HEK293T (cell line): ENCODE results near the gene GAD2.
A peak's percentile ranks its signal among the peaks of the same experiment; 100 is the strongest.

Experiments
- CTCF ChIA-PET: fragments of 350-600 bp; formaldehyde crosslinking; extraction: SDS; loops from one replicate; lab custom pipeline; 2021; ENCODE audit warnings: antibody characterized with exemption, inconsistent platforms; lab: Yijun Ruan, JAX
- POLR2A ChIA-PET: fragments of 350-600 bp; formaldehyde crosslinking; extraction: SDS; loops from one replicate; lab custom pipeline; 2020; ENCODE audit warnings: antibody characterized with exemption, inconsistent platforms; lab: Yijun Ruan, JAX
- DNase-seq: peaks from one replicate; pipeline ENCODE4 v3.0.0; 2012; ENCODE audit warnings: mixed read lengths; ENCODE audit errors: extremely low spot score
- ARNT ChIP-seq: fragments of 450-650 bp; IDR thresholded peaks from 2 replicates; pipeline ENCODE4 v1.6.1; 2017; ENCODE audit warnings: mild to moderate bottlenecking
- BHLHE40 ChIP-seq: fragments of 450-650 bp; IDR thresholded peaks from 2 replicates; pipeline ENCODE4 v1.6.1; 2016; ENCODE audit warnings: mild to moderate bottlenecking, moderate library complexity, borderline replicate concordance
- CTBP1 ChIP-seq: fragments of 450-650 bp; IDR thresholded peaks from 2 replicates; pipeline ENCODE4 v1.6.1; 2016; ENCODE audit warnings: borderline replicate concordance
- ELF4 ChIP-seq: fragments of 450-650 bp; IDR thresholded peaks from 2 replicates; pipeline ENCODE4 v1.6.1; 2017; ENCODE audit warnings: antibody characterized with exemption
- FOXA1 ChIP-seq: fragments of 450-650 bp; IDR thresholded peaks from 2 replicates; pipeline ENCODE4 v1.6.1; 2016; ENCODE audit warnings: mild to moderate bottlenecking
- FOXK2 ChIP-seq: fragments of 450-650 bp; IDR thresholded peaks from 2 replicates; pipeline ENCODE4 v1.6.1; 2016; ENCODE audit warnings: mild to moderate bottlenecking
- FOXM1 ChIP-seq: fragments of 450-650 bp; IDR thresholded peaks from 2 replicates; pipeline ENCODE4 v1.6.1; 2017; ENCODE audit warnings: mild to moderate bottlenecking, borderline replicate concordance
- HDGF ChIP-seq: fragments of 450-650 bp; IDR thresholded peaks from 2 replicates; pipeline ENCODE4 v1.6.1; 2017; ENCODE audit warnings: antibody characterized with exemption, borderline replicate concordance
- L3MBTL2 ChIP-seq: fragments of 450-650 bp; conservative IDR thresholded peaks from 2 replicates; pipeline ENCODE4 v1.6.1; 2016; ENCODE audit warnings: mild to moderate bottlenecking
- LEF1 ChIP-seq: fragments of 450-650 bp; IDR thresholded peaks from 2 replicates; pipeline ENCODE4 v1.6.1; 2017; ENCODE audit warnings: mild to moderate bottlenecking, borderline replicate concordance
- NFRKB ChIP-seq: fragments of 450-650 bp; IDR thresholded peaks from 2 replicates; pipeline ENCODE4 v1.6.1; 2016; ENCODE audit warnings: mild to moderate bottlenecking, moderate library complexity
- SP1 ChIP-seq: fragments of 450-650 bp; IDR thresholded peaks from 2 replicates; pipeline ENCODE4 v1.6.1; 2017
- SUZ12 ChIP-seq: fragments of 450-650 bp; IDR thresholded peaks from 2 replicates; pipeline ENCODE4 v1.6.1; 2016; ENCODE audit warnings: mild to moderate bottlenecking
- TARDBP ChIP-seq: fragments of 450-650 bp; IDR thresholded peaks from 2 replicates; pipeline ENCODE4 v1.6.1; 2016
- ZNF384 ChIP-seq: fragments of 450-650 bp; IDR thresholded peaks from 2 replicates; pipeline ENCODE4 v1.6.1; 2016
- TF ChIP-seq, protein P1 (sequence below): fragments of 450-650 bp; IDR thresholded peaks from 2 replicates; pipeline ENCODE4 v1.6.1; 2016

GAD2 gene

DNA sequence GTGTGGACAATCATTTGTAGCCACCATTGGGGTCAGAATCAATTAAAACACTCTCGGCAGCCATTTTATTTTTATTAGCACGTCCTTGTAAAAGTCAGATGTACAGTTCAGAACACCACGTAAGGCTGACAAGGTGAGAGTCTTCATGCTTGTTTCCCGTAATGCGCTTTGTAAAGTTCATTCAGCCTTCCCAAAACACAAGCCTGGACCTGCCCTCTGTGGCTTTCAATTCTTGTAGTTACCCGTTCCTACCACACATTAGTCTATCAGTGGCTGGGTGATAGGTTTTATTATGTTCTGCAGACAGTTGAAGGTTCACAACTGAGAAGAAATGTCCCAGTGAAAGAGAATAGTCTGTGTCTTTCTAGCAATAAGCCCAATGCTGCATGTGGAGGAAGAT, 35.4 kb downstream of the GAD2 start:
- no peak for TF ChIP-seq SUZ12
- TF ChIP-seq L3MBTL2 = no peak
- no peak for TF ChIP-seq BHLHE40
- no peak for TF ChIP-seq FOXM1
- TF ChIP-seq CTBP1 = no peak
- TF ChIP-seq, protein P1, sequence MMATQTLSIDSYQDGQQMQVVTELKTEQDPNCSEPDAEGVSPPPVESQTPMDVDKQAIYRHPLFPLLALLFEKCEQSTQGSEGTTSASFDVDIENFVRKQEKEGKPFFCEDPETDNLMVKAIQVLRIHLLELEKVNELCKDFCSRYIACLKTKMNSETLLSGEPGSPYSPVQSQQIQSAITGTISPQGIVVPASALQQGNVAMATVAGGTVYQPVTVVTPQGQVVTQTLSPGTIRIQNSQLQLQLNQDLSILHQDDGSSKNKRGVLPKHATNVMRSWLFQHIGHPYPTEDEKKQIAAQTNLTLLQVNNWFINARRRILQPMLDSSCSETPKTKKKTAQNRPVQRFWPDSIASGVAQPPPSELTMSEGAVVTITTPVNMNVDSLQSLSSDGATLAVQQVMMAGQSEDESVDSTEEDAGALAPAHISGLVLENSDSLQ = no peak
- TF ChIP-seq LEF1 = no peak
- TF ChIP-seq FOXA1 = no peak
- no peak for DNase-seq
- ChIA-PET POLR2A (no interaction called here), CTCF (no interaction called here)

DNA sequence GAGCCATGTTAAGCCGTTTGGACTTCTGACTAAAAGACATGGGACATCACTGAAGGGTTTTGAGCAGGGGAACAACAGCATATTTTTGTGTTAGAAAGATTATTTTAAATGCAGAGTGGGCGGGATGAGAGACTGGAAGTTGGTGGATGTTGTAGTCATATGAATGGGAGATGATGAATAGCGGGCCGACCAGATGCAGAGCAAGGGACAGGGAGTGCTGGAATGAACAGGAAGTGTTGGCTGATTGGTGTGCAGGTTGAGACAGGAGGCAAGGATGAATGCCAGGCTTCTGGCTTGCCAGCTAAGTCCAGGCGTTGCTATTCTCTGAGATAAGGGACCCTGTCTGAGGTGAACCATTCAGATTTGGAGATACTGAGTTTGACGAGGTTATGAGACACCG, 38.0 kb downstream of the GAD2 start:
- POLR2A ChIA-PET = no interaction called here
- DNase-seq = no peak
- no peak for TF ChIP-seq TARDBP
- TF ChIP-seq, protein P1 = no peak
- CTCF ChIA-PET = no interaction called here

GRCh38 chr10:26259341-26259740, 42.8 kb downstream of the GAD2 start:
- TF ChIP-seq FOXK2 = no peak
- no peak for TF ChIP-seq ELF4
- TF ChIP-seq FOXA1 = no peak
- no peak for TF ChIP-seq SUZ12
- TF ChIP-seq TARDBP = no peak
- TF ChIP-seq HDGF = no peak
- TF ChIP-seq ZNF384 = no peak
- TF ChIP-seq LEF1 = no peak
- TF ChIP-seq BHLHE40 = no peak
- TF ChIP-seq, protein P1 = no peak
- no peak for TF ChIP-seq CTBP1
- no peak for TF ChIP-seq L3MBTL2
- no peak for TF ChIP-seq ARNT
- TF ChIP-seq SP1 = no peak
- no peak for TF ChIP-seq NFRKB
- no peak for TF ChIP-seq FOXM1
- POLR2A ChIA-PET = no interaction called here
- CTCF ChIA-PET = no interaction called here
- DNase-seq = no peak

DNA sequence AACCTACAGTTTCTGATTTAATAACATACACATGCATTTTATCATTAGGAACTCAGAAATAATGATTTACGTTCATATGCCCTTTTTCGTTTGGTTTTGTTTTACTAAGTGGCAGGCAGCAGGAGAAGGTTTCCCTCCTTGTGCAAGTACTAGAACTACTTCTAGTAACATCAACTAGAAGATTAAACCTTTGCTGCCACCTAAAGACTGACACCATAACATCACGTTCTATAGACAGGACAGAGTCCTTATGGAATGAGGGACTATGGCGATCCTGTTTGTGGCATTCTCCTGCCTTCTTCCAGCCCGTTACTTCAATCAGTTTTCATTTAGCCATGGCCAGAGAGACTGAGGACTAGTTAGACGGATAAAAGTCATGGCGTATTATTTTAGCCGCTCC, 53.2 kb downstream of the GAD2 start:
- DNase-seq = peak; percentile 65
- POLR2A ChIA-PET = no interaction called here
- CTCF ChIA-PET = interaction anchor here (1.2 to 2.7 kb wide), 3 partner anchors 395 to 512 kb away, joined by 3 to 18 read pairs (median 12); no protein-coding TSS in a partner anchor
- TF ChIP-seq, protein P1 = peak; percentile 35; the same call in 1 of the 2 replicates
- no peak for TF ChIP-seq ZNF384

- CTCF ChIA-PET = no interaction called here
- DNase-seq = no peak
- TF ChIP-seq ELF4 (no peak), HDGF (no peak), CTBP1 (no peak), FOXA1 (no peak), NFRKB (no peak), ARNT (no peak), SUZ12 (no peak), LEF1 (no peak), BHLHE40 (no peak), FOXK2 (no peak), FOXM1 (no peak), TARDBP (no peak), SP1 (no peak), L3MBTL2 (no peak), ZNF384 (no peak)
- TF ChIP-seq, protein P1 = no peak
- POLR2A ChIA-PET = no interaction called here
Measured at GRCh38 chr10:26274391-26274790, 57.8 kb downstream of the GAD2 start.

DNA sequence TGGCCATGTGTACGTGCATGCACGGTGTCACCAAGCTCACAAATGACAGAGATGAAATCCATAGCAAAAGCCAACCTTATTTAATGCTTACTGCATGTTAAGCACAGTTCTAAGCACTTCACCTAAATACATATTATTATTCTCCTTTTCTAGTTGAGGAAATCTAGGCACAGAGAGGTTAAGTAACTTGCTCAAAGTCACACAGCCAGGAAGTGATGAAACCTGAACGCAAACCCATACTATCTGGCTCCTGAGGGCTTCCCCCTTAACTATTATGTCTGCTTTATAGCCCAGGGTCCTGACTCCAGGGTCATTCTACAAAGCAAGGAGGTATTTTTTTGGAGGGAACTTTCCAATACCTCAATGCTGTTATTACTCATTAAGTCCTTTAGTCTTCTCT, 61.7 kb downstream of the GAD2 start:
- ChIA-PET POLR2A (no interaction called here), CTCF (no interaction called here)
- no peak for DNase-seq
- no peak for TF ChIP-seq TARDBP
- no peak for TF ChIP-seq NFRKB
- TF ChIP-seq FOXM1 = no peak
- TF ChIP-seq SP1 = no peak
- no peak for TF ChIP-seq LEF1
- TF ChIP-seq, protein P1 = no peak
- no peak for TF ChIP-seq FOXK2
- TF ChIP-seq ELF4 = no peak
- no peak for TF ChIP-seq ARNT
- no peak for TF ChIP-seq HDGF
- TF ChIP-seq L3MBTL2 = no peak
- no peak for TF ChIP-seq CTBP1
- TF ChIP-seq SUZ12 = no peak
- TF ChIP-seq BHLHE40 = no peak
- no peak for TF ChIP-seq ZNF384
